Frontal cortex (tissue), 4 donors: ENCODE measurements around the gene HOXB5. TPM values are rescaled to one million over a fixed set of nuclear protein-coding genes. Genes with fewer than 3 reads are reported as not detected.

ENCODE experiments used
- DNase-seq, 2 donors: peaks; one replicate each; pipeline ENCODE4 v3.0.0; 2012; ENCODE audit warnings: low spot score in 2 of 2
- FAIRE-seq: peaks from 2 replicates; lab custom pipeline; 2012; peaks lifted over from hg19 to GRCh38; lab: Jason Lieb, UNC
- total RNA-seq: library from RNA; depleted of rRNA; stranded (reverse); fragments of >200 nt; gene quantifications from one replicate; pipeline ENCODE4 v1.2.3, GENCODE V29; 2014
- donor health status: control.
- donor health status: control.
- donor health status: control.

The HOXB5 gene
- total RNA-seq, 1 donor from 2014 or later = not detected

DNA sequence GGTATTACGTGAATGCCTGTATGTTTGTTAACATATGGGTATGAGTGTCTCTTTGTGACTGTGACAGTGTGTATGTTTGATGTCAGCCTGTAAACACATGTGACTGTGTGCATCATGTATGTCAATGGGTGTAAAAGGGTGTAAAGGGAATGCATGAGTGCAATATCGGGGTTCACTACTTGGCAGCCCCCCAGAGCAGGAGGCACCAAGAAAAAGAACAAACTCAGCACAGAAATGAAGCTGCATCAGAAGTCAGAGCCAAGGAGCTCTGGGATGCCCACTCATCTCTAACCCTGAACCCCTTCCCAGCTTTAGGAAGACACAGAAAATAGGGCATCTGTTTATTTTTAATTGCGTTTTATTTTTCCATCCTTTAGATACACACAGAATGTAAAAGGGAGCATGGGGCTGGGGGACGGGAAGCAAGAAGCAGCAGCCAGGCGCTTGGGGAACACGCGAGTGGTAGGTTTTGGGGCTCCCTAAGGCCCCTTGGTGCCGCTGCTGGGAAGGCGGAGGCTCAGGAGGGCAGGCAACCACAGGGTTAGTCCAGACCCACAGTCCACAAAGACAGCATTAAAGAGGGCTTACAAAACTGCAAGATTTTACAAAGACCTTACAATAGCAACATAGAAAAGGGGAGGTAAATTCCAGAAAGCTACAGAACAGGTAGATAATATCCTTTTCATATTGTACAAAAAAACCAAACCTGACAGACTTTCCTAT lies 13.5 kb upstream of the HOXB5 start:
- FAIRE-seq = no peak
- no peak for DNase-seq

DNA sequence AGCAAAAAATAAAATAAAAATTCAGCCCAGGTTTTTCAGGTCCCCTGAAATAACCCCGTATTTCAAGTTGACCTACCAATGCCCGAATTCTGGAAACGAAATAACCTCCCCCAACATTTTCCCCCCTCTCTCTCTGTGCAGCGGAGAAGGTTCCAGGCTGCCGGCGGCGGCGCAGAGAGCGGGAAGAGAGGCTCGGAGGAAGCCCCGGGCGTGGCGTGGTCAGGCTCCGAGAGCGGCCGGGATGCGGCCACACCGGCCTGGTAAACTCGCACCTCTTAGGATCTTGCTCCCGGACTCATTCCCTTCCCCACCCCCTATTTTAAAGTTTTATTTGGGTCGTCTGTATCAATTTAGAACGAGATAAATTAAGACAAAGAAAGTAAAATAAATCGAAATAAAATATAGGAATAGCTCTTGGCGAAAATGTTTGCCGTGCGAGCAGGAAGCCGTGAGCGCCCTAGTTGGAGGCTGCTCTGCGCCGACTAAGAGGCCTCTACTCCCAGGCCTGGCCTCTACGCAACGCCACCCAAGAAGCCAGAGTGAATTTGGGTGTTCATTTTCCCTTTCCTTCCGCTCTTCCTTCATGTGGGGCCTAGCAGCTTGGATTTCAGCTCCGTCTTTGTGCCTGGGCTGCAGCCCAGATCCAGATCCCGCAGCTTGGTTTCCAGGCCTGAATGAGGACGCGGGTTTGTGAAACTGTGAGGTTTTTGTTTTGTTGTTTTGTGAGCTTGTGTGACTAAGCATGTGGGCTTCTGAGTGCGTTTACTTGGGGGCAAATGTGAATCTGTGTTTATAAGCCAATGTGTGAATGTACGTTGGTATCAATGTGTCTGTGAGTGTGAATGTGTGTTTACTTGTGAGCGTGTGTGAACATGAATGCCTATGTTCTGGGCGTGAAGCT lies 12.7 kb upstream of the HOXB5 start:
- FAIRE-seq = no peak
- DNase-seq = no peak

DNA sequence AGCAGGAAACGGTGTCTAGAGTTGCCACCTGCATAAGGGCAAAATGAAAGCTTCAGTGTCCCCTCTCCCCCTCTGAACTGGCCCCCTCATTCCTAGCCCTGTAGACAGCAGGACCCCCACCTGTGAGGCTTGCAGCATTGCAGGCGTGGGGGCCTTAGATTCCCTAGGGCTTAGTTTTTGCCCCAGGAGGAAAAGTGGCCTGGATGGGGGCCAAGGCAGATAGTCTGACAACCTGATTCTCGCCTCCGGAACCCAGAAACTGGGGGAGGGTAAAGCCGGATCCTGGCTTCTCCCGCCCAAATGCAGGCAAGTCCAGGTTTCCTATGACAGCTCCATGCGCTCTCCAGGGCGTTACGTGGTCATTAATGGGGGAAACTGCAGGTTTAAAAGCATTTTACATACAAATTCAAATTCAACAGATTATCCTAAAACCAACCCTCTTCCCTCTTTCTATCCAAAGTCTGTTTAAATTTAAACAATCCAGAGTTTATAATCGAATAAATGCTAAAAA lies 11.9 kb upstream of the HOXB5 start:
- no peak for FAIRE-seq
- DNase-seq = no peak

DNA sequence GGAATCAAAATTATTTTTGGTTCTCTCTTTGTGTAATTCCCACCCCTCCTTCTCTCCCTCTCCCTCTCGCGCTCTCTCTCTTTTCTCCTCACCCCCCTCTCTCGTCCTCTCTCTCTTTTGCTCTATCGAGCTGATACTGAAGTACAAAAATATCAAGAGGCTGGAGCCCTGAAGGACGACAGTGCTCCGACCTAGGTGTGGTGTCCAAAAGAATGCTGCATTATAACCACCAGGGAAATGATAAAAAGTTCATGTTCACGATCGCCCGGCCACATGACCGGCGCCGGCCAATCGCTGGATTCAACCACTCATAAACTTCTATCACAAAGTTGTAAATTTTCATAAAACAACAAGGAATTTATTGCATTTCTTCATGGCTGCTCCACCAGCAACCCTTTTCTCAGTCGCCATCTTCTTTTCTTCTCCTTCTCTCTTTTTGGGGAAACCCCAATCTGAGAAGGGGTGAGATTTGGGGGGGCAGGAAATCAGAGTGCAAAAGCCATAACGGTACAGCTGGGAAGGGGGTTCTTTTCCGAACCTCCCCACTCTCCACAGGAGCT lies 11.3 kb upstream of the HOXB5 start, which contains the start of gene HOXB6:
HOXB6 (minus strand) TSS at position 217 of the 560 bp plus-strand sequence. CDS start 6,836 bp downstream, outside the sequence.
- FAIRE-seq = no peak
- no peak for DNase-seq

DNA sequence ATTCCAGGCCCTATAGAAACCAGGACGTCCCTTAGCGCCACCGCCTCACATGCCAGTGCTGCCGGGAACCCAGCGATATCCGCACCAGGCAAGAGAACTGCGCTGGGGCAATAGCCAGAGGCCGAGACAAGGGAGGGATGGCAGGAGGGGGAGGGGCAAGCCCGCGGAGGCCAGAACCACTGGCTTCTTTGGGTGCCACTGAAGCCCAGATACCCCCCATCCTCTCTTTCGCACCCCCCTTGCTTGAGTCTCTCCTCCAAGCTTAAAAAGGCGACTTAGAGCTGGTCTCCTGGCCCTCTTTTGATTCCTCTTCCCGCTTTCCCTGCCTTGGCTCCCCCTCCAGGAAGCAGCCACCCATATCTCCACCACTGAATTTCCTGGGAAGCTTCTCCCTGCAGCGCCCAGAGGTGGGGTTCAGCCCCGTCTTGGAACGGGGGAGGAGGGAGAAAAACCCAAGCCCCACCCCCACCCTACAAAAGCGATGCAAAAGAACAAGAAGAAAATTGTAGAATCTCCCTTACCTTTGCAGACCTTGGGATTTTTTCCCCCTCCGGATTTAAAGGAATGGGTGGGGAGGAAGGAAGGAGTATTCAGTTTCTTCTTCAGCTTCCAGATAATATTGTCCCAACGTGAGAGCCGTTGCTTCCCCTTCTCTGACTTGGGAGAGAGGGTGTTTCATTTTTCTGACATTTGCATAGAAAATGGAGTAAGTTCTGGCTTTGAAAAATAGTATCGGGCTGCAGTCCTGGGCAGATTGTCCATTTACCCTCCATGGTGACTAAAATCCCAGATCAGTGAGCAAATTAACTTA lies 10.6 kb upstream of the HOXB5 start:
- FAIRE-seq (no peak), DNase-seq (no peak)

DNA sequence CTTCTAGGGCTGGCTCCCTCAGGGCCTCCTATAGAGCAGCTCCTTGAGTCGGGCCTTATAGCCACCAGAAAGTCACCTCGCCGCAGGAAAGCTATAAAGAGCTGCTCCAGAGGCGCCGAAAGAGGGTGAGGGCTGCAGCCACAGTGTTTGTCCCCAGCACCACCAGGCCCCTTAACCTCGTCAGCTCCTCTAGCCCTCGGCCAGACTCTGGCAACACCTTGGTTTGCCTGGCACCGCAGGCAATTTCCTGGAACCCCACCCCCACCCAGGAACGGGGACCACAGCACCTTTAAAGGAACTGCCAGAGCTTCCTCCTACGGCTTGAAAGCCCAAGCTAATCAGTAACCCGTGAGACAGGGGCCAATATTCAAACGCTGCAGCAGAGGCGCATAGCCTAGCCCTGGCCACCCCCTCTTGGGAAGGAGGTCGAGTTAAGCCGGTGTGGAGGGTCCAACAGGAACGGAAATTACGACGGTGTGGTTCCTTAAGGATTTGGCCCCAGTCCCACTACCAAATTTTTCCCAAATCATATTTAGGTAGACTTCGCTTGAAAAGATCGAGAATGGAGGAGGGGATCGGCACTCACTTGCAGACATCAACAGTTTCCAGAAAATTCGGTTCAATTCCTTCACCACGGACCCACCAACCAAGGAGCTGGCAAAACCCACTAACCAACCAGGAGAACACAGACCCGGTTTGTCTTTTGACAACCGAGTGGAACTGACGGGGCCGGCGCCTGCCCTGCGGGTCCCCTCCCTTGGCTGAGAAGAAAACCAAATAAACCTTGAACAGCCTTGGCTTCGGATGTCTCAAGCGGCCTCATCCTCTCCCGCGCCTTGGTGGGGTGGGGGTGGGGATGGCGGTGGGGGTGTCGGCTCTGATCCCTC lies 8.2 kb upstream of the HOXB5 start:
- FAIRE-seq (no peak), DNase-seq (no peak)

DNA sequence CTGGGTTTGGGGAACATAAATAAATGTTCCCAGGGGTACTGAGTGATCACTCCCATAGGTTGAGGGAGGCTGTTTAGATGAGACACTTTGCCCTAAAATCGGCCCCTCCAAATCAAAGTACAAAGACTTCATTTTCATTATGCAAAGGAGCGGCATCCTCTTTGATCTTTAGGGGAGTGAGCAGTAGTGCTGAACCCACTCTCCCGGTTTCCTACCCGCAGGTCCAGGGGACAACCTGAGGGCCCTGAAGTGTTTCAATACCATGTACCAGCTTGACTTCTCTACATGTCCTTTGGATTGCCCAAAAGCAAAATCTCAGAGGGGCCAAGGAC lies 7.6 kb upstream of the HOXB5 start:
- FAIRE-seq (no peak), DNase-seq (no peak)

DNA sequence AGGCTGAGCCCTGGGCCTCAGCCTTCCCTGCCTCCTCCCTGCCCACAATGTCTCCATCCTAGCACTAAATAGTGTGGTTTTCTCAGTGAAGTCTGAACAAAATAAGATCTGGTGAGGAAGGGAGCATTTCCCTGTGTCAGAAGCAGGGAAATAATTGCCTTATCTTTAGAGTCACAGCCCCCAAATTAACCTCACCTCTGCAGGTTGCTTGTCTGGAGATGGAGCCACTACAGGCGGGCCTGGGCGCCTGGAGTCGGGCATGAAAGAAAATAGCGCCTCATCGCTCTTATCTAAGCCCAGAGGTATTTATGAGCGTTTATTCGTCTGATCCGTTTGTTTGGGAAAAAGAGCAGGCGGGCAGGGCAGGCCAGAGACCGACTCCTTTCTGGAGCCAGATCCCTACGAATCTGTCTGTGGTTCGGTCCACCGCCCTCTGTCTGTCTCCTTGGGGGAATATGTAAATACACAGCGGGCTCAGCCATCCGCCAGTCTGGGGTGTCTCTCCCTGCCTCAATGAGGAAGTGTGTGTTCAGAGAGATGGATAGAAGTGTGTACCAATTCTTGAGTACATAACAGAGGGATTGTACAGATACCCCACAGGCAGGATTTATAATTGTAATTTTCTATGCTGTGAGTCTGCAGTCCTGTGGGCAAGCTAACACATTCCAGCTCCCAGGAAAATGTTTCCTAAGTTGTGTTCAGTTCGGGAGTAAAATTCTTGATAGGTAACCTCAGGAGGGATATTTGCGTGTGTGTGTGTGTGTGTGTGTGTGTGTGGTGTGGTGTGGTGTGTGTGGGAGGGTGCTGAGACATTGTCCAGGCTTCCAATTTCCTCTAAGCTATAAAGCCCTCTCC lies 6.9 kb upstream of the HOXB5 start:
- no peak for FAIRE-seq
- no peak for DNase-seq

DNA sequence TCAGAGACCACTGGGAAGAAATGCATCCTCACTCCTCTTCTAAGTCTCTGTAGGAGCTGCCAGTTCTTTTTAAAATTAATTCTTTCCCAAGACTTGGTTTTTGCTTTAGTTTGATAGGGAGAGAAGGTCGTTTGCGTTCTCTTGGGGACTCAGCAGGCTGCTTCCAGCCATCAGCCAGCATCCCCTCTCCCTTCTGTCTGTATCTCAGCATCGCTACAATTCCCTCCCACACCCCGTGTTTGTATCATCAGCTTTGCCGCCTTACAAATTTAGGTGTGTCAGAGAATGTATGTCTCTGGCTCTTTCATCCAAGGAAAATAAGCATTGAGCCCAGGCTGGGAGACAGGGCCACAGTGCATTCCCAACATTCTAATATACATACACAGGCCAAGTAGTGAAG lies 5.8 kb upstream of the HOXB5 start:
- DNase-seq (no peak), FAIRE-seq (no peak)

DNA sequence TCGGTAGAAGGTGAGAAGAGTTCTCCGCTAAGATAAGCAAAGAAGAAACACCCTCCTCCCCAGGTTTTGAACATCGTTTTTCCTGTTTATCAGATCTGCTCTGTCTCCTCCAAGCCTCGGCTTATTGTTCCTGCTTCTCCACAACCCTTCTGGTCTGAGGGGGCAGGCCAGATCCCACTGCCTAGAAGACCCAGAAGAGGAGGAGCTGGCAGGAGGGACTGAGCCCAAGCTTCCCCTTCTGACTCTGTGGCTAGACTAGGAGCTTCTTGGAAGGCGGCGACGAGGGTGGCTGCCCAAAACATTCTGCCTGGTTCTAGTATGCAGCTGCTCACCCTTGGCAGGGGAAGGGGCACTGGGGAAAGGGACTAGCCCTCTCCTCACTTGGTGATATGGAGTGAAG lies 5.2 kb upstream of the HOXB5 start:
- no peak for DNase-seq
- FAIRE-seq = no peak

DNA sequence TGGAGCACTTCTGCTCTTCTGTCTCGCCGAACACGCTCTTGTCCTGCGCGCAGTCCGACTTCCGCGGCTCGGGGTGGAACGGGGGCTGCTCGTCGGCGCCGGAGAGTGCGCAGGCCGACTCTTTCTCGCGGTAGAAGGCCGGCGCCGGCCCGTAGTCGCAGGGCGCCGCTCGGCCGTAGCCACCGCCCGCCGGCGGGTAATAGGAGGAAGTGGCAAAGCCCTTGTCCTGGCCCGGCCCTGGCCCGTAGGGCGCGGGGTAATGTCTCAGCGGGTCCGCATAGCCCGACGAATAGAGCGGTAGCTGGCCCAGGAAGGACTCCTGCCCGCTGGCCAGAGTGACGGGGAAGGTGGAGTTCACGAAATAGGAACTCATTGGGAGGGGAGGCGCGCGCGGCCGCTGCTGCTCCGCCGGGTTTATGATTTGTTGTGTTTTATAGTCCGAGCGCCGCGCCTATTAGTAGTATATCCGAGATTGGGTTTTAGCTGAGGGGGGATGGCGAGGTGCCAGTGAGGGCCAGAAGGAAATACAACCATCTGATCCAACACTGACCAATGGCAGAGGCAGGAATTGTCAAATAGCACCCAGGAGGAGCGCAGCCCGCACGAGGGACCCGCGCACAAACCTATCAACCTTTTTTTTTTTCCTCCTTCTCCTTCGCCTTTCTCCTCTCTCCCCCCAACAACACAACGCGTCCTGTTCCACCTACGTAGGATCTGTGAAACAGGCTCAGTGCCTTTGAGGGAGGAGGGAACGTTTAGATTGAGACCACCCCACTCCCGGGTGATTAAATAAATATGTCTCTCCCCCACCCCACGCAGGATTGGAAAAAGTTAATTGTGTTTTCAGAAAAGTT lies 4.4 kb upstream of the HOXB5 start:
- FAIRE-seq = no peak
- DNase-seq = no peak

DNA sequence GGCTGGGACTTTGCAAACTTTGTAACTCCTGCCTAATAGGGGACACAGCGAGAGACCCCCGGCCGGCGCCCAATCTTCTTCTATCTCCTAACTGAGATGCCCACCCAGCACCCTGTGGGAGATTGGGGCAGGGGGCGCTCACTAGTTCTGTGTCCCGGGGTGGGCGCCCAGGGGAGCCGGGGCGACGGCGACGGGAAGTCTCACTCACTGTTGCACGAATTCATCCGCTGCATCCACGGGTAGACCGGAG lies 3.9 kb upstream of the HOXB5 start:
- FAIRE-seq (no peak), DNase-seq (no peak)

DNA sequence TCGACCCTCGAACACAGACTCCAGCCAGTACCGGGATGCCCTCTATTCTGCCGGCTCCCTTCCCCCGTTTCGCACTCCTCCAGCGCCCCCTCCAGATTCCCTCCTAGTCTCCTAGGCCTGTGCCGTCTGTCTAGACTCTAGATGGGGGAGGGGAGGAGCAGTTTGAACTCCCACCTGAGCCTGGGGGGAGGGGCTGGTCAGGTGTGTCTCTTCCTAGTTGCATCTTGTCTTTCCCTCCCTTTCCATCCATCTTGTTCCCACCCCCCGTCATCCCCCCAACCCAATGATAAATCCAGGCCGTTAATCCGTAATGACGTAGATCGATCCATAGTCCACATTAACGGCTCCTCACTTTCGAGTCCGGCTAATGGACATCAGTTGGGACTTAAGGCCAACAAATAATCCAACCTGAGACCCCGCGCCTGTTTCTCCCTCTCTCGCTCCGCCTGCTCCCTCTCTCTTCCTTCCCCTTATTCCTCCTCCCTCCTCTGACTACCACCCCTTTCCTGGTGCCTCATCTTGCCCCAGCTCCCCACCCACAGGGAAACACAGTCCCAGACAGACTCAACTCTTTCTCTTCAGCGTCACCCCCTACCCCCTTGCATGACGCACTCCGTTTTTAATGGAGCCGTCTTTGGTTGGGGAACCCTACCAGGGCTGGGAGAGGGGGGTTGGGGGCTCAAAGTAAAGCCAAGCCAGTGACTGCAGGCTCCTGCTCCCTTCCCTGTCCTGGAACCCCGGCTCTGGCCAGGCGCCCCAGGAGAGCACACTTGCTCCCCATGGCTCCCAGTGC lies 3.4 kb upstream of the HOXB5 start:
- DNase-seq (no peak), FAIRE-seq (no peak)

DNA sequence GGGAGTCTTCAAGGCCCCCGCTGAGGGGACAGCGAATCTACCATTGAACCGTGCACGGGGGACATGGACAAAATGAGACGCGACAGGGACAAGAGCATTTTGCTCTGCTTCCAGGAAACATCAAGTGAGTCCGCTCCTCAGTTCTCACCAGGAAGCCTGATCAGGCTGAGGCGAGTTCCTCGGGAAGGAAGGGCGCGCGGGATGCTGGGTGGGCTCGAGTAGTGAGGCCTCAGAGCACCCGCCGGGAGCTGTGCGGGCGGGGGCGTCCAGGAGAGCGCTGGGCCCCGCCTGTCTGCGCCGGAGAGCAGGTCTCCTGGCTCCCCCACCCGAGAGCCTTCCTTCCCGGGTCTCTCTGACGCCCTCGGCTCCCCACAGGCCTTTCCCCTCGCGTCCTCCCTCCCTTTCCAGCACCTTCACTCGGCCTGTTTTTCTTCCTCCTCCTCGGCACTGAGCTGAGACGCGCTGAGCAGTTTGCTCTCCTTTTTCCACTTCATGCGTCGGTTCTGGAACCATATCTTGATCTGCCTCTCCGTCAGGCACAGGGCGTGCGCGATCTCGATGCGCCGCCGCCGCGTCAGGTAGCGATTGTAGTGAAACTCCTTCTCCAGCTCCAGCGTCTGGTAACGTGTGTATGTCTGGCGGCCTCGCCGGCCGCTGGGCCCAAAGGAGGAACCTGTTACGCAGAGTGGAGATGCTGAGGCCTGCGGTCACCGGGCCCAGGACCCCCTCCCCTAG lies 2.6 kb upstream of the HOXB5 start:
- FAIRE-seq = no peak

DNA sequence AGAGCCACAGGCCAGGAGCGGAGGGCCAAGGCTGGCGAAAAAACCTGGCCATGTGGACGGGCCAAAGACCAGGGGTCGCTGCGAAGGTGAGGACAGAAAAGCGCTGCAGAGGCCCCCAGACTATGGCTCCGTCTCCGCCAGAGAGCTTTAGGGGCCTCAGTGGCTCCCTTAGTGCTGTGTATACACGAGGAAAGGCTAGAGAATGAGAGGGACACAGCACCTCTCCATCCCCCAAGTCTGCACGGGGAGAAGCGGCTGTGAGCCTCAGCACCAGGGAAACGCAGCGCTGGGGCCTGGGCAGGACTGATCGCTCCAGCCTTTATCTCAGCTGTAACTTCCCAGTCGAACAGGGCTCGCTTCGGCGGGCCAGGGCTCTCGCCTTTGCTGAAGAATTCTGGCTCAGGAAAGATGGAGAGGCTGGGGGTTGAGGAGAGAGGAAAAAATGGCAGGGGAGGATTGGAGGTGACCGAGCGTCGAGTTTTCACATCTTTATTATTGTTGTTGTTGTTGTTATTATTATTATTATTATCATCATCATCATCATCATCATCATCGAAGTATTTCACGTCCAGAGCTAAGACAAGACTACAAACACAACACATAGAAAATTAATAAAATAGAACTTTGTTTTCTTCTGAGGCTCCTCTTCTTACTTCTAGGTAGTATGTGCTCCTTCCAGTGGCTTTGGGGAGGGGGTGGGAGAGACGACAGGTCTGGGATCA lies 1.9 kb upstream of the HOXB5 start:
- FAIRE-seq (no peak), DNase-seq (no peak)

More for the DNA sequence above, 2.6 kb upstream of the HOXB5 start:
- no peak for DNase-seq
